ENCODE measurements around the gene STX16. TPM values are rescaled to one million over a fixed set of nuclear protein-coding genes. Genes with fewer than 3 reads are reported as not detected.

STX16 gene
- total RNA-seq, 1 donor from 2014 or later, result 78.8 TPM

- Mint-ChIP-seq H3K9me3 (ENCODE audit: low read depth) (no peaks in the 10 kb centered on the region), H3K36me3 (ENCODE audit: insufficient read depth) (no peaks in the 10 kb centered on the region), H3K4me3 (ENCODE audit: low read depth) (no peak overlapping the region), H3K4me1 (ENCODE audit: low read depth) (no peaks in the 10 kb centered on the region), H3K27me3 (peaks cover 7% of the 10 kb centered on the region), H3K27ac (no peak overlapping the region)
- no peak for DNase-seq (ENCODE audit: low spot score, unreplicated experiment)
- TF ChIP-seq, protein P1, sequence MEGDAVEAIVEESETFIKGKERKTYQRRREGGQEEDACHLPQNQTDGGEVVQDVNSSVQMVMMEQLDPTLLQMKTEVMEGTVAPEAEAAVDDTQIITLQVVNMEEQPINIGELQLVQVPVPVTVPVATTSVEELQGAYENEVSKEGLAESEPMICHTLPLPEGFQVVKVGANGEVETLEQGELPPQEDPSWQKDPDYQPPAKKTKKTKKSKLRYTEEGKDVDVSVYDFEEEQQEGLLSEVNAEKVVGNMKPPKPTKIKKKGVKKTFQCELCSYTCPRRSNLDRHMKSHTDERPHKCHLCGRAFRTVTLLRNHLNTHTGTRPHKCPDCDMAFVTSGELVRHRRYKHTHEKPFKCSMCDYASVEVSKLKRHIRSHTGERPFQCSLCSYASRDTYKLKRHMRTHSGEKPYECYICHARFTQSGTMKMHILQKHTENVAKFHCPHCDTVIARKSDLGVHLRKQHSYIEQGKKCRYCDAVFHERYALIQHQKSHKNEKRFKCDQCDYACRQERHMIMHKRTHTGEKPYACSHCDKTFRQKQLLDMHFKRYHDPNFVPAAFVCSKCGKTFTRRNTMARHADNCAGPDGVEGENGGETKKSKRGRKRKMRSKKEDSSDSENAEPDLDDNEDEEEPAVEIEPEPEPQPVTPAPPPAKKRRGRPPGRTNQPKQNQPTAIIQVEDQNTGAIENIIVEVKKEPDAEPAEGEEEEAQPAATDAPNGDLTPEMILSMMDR (IDR thresholded peaks at IDR 0.05; ENCODE audit: unreplicated experiment), result no peak
These were observed 45.6 kb upstream of the STX16 start for GRCh38 chr20:58605292-58606065.

GRCh38 chr20:58606184-58606583, 44.9 kb upstream of the STX16 start:
- TF ChIP-seq, protein P1 (IDR thresholded peaks at IDR 0.05; ENCODE audit: unreplicated experiment), result no peak
- Mint-ChIP-seq H3K36me3 (ENCODE audit: insufficient read depth) (no peaks in the 10 kb centered on the region), H3K4me1 (ENCODE audit: low read depth) (no peaks in the 10 kb centered on the region), H3K4me3 (ENCODE audit: low read depth) (no peak overlapping the region), H3K27ac (no peak overlapping the region), H3K9me3 (ENCODE audit: low read depth) (no peaks in the 10 kb centered on the region), H3K27me3 (peaks cover 7% of the 10 kb centered on the region)
- DNase-seq (ENCODE audit: low spot score, unreplicated experiment), result no peak

DNA sequence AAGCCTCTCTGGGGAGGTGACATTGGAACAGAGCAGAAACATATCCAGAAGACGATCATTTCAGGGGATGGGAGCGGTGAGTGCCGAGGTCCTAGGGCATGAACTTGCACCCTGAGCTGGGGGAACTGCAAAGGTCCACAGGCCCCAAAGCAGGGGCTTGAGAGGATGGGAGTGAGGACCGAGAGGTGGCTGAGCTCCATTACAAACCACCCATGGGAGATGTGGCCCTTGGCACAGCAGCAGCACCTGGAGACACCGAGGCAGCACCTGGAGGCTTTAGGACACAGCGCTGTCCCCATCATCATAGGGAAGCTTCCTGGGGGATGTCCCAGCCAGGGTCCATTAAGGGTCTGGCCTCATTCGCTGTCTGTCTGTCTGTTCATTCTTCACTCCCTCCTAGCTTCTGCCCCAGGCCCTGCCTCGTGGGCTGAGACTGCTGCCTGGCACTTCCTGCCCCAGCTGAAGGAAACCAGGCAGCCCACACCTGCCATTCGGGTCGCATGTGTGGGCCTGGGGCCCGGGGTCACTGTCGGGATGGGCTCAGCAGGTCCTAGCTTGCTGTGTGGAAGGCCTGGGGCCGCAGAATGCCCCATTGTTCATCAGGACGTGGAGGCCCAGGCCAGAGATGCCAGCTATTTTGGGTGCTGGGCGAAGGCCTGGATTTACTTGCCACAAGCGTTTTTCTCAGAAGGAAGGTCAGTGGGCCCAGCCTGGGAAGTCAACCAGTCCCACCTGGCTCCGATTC, 42.8 kb upstream of the STX16 start:
- Mint-ChIP-seq H3K27me3 (peaks cover 7% of the 10 kb centered on the region), H3K4me3 (ENCODE audit: low read depth) (no peak overlapping the region), H3K9me3 (ENCODE audit: low read depth) (no peaks in the 10 kb centered on the region), H3K36me3 (ENCODE audit: insufficient read depth) (no peaks in the 10 kb centered on the region), H3K27ac (no peak overlapping the region), H3K4me1 (ENCODE audit: low read depth) (no peaks in the 10 kb centered on the region)
- no peak for DNase-seq (ENCODE audit: low spot score, unreplicated experiment)
- TF ChIP-seq, protein P1 (IDR thresholded peaks at IDR 0.05; ENCODE audit: unreplicated experiment), result no peak

GRCh38 chr20:58609026-58609425, 42.1 kb upstream of the STX16 start:
- no peaks in the 10 kb centered on the region for H3K36me3 Mint-ChIP-seq (ENCODE audit: insufficient read depth)
- DNase-seq (ENCODE audit: low spot score, unreplicated experiment), result no peak
- no peaks in the 10 kb centered on the region for H3K4me1 Mint-ChIP-seq (ENCODE audit: low read depth)
- no peak overlapping the region for H3K4me3 Mint-ChIP-seq (ENCODE audit: low read depth)
- H3K9me3 Mint-ChIP-seq (ENCODE audit: low read depth), result no peaks in the 10 kb centered on the region
- no peak overlapping the region for H3K27ac Mint-ChIP-seq
- peaks cover 7% of the 10 kb centered on the region for H3K27me3 Mint-ChIP-seq
- TF ChIP-seq, protein P1 (IDR thresholded peaks at IDR 0.05; ENCODE audit: unreplicated experiment), result no peak

DNA sequence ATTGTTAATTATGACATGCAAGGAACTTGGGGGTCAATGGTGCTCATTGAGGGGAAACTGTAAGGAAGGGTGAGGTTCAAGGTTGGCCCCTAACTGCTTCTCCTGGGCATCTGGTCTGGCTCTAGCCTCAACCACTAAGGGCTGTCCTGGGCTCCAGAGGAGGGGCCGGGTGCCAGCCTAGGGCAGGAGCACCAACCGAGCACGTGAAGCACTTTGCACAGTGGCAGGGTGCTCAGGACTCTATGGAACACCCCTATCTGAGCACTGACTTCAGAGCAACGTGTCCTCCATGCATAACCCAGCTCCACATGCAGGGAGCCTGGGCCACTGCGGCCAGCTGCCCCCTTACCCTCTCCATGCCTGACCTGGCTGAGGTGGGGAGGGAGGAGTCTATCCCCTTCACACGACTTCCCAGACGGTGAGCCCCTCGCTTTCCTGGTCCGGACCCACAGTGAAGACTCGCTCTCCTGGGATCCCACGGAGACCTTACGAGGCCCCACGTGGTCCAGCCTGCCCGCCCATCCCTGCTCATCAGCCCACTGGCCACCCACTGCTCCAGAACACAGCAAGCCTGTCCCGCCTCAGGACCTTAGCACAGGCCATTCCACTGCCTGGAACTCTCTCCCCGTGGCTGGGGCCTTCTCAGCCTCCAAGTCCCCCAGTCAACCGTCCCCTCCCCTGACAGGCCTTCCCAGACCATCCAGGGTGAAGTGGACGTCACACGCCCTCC, 40.8 kb upstream of the STX16 start:
- DNase-seq (ENCODE audit: low spot score, unreplicated experiment), result no peak
- TF ChIP-seq, protein P1 (IDR thresholded peaks at IDR 0.05; ENCODE audit: unreplicated experiment), result no peak
- no peaks in the 10 kb centered on the region for H3K9me3 Mint-ChIP-seq (ENCODE audit: low read depth)

More for the DNA sequence above, 40.8 kb upstream of the STX16 start:
- no peak overlapping the region for H3K4me3 Mint-ChIP-seq (ENCODE audit: low read depth)
- no peaks in the 10 kb centered on the region for H3K36me3 Mint-ChIP-seq (ENCODE audit: insufficient read depth)
- H3K4me1 Mint-ChIP-seq (ENCODE audit: low read depth), result no peaks in the 10 kb centered on the region
- no peak overlapping the region for H3K27ac Mint-ChIP-seq
- peaks cover 7% of the 10 kb centered on the region for H3K27me3 Mint-ChIP-seq
